GM12878 (cell line): ENCODE data around the gene COL23A1. TPM values are rescaled to one million over a fixed set of nuclear protein-coding genes. Genes with fewer than 3 reads are reported as not detected.

Source experiments
- ATAC-seq: fragments of 200-7000 bp; cut with Tn5 transposase; 3 replicates; pipeline ENCODE4 v1.9.1; 2020; ENCODE audit warnings: mild to moderate bottlenecking, moderate library complexity
- BruUV-seq: library from RNA; stranded (reverse); fragments of 400-500 nt; replicated peaks from 2 replicates; lab custom pipeline; 2021; lab: Mats Ljungman, UMichigan
- CTCF ChIA-PET: fragments of 300-600 bp; sonication (Branson Sonifier 250); formaldehyde crosslinking; extraction: SDS; loops from one replicate; lab custom pipeline; 2021; ENCODE audit warnings: inconsistent platforms; lab: Yijun Ruan, JAX
- POLR2A ChIA-PET: fragments of 350-600 bp; formaldehyde crosslinking; extraction: SDS; loops from one replicate; lab custom pipeline; 2021; ENCODE audit warnings: inconsistent platforms; lab: Charles Lee
- RAD21 ChIA-PET: fragments of 300-600 bp; sonication (Branson Sonifier 250); formaldehyde crosslinking; loops from one replicate; lab custom pipeline; 2023; ENCODE audit warnings: antibody characterized with exemption; ENCODE audit not compliant: unreplicated experiment; lab: Charles Lee
- SMC1A ChIA-PET: fragments of 300-600 bp; sonication (Branson Sonifier 250); formaldehyde crosslinking; loops from one replicate; lab custom pipeline; 2023; ENCODE audit not compliant: unreplicated experiment, uncharacterized antibody; lab: Charles Lee
- DNase-seq: peaks from one replicate; pipeline ENCODE4 v3.0.0-alpha.2; 2011; ENCODE audit warnings: low read depth, low spot score
- FAIRE-seq: peaks from 3 replicates; lab custom pipeline; 2011; peaks lifted over from hg19 to GRCh38; lab: Jason Lieb, UNC
- H2AFZ ChIP-seq: 2 replicates; pipeline ENCODE4 v1.6.0; 2011; ENCODE audit warnings: low read depth, low read length, control low read depth; ENCODE audit not compliant: control insufficient read depth
- H3K27ac ChIP-seq: 2 replicates; pipeline ENCODE4 v1.5.1; 2011; ENCODE audit warnings: control low read depth; ENCODE audit not compliant: control insufficient read depth, insufficient read depth
- H3K27me3 ChIP-seq, 2 experiments: replicated peaks in 1 of 2; 2 replicates each; pipeline versions ENCODE4 v1.6.0 to v1.6.1; 2011; ENCODE audit warnings: low read length in 1 of 2; ENCODE audit not compliant: control insufficient read depth in 2 of 2, insufficient read depth in 2 of 2
- H3K36me3 ChIP-seq, 2 experiments: 2 replicates each; pipeline ENCODE4 v1.5.1; 2011; ENCODE audit warnings: low read length in 1 of 2; ENCODE audit not compliant: control insufficient read depth in 2 of 2, insufficient read depth in 2 of 2
- H3K4me1 ChIP-seq: 2 replicates; pipeline ENCODE4 v1.6.1; 2011; ENCODE audit warnings: mild to moderate bottlenecking, low read length, moderate library complexity, mixed read lengths; ENCODE audit not compliant: control insufficient read depth, insufficient read depth
- H3K4me2 ChIP-seq: 2 replicates; pipeline ENCODE4 v1.6.0; 2011; ENCODE audit warnings: control low read depth; ENCODE audit not compliant: control insufficient read depth, insufficient read depth
- H3K4me3 ChIP-seq: fragments of 200-600 bp; sonication (generic); 2 replicates; pipeline ENCODE4 v1.5.1; 2016
- H3K79me2 ChIP-seq: 2 replicates; pipeline ENCODE4 v1.6.0; 2011; ENCODE audit warnings: low read length; ENCODE audit not compliant: control insufficient read depth, insufficient read depth
- H3K9ac ChIP-seq: 2 replicates; pipeline ENCODE4 v1.8.0; 2011; ENCODE audit warnings: low read length, control low read depth, mixed read lengths; ENCODE audit not compliant: control insufficient read depth, insufficient read depth
- H3K9me3 ChIP-seq: replicated peaks from 3 replicates; pipeline ENCODE4 v1.5.1; 2011; ENCODE audit warnings: mild to moderate bottlenecking, low read length; ENCODE audit not compliant: control insufficient read depth, insufficient read depth
- H4K20me1 ChIP-seq: 2 replicates; pipeline ENCODE4 v1.6.0; 2011; ENCODE audit not compliant: control insufficient read depth, insufficient read depth
- BHLHE40 ChIP-seq, 2 experiments: fragments of 450-650 bp in 1 of 2; IDR thresholded peaks; 2 replicates each; pipeline ENCODE4 v1.6.1; 2011 to 2017; ENCODE audit warnings: low read depth in 2 of 2, borderline replicate concordance in 1 of 2, improper control_type of control experiment in 1 of 2, low read length in 1 of 2, mild to moderate bottlenecking in 1 of 2
- ESRRA ChIP-seq: IDR thresholded peaks from 2 replicates; pipeline ENCODE4 v1.6.1; 2012; ENCODE audit warnings: mild to moderate bottlenecking, low read length, improper control_type of control experiment
- FOS ChIP-seq: IDR thresholded peaks from 3 replicates; pipeline ENCODE4 v1.6.1; 2011; ENCODE audit warnings: borderline replicate concordance; ENCODE audit not compliant: insufficient read length; ENCODE audit errors: extremely low read depth
- MXI1 ChIP-seq: fragments of 150-350 bp; IDR thresholded peaks from 2 replicates; pipeline ENCODE4 v1.6.1; 2011; ENCODE audit warnings: low read depth, mild to moderate bottlenecking, inconsistent platforms, low read length, improper control_type of control experiment
- NFYA ChIP-seq: IDR thresholded peaks from 2 replicates; pipeline ENCODE4 v1.6.1; 2011; ENCODE audit warnings: low read depth, mild to moderate bottlenecking, low read length, improper control_type of control experiment, borderline replicate concordance
- SPI1 ChIP-seq: IDR thresholded peaks from 2 replicates; pipeline ENCODE4 v1.6.1; 2011; ENCODE audit warnings: low read depth, mild to moderate bottlenecking, low read length, moderate library complexity, borderline replicate concordance; ENCODE audit not compliant: insufficient read depth
- TAF1 ChIP-seq: IDR thresholded peaks from 2 replicates; pipeline ENCODE4 v1.6.1; 2011; ENCODE audit warnings: mild to moderate bottlenecking, low read depth, low read length, borderline replicate concordance
- ZNF687 ChIP-seq: fragments of 450-650 bp; IDR thresholded peaks from 2 replicates; pipeline ENCODE4 v1.6.1; 2017; ENCODE audit warnings: mild to moderate bottlenecking, moderate library complexity
- WGBS: methylation state at CpG from one replicate; pipeline ENCODE4 v1.1.6; 2016; ENCODE audit warnings: low lambda C conversion rate; ENCODE audit not compliant: insufficient replicate concordance, insufficient coverage; ENCODE audit errors: missing lambda C conversion rate; 5-methylcytosine and 5-hydroxymethylcytosine counted together
- in situ Hi-C: fragments of 300-500 bp; cut with MboI; formaldehyde crosslinking; loops from 9 replicates; pipeline ENCODE4 v1.14.3; 2018; ENCODE audit warnings: mixed read lengths
- intact Hi-C: fragments of 100-400 bp; cut with micrococcal nuclease; formaldehyde crosslinking; loops from one replicate; pipeline ENCODE4 v1.14.2; 2022; ENCODE audit not compliant: unreplicated experiment
- polyA plus RNA-seq, 11 experiments: library from polyadenylated mRNA; depleted of rRNA in 4 of 11; unstranded in 6 of 11; stranded (reverse) in 5 of 11; fragments of >200 nt; fragmentation: Nextera tagmentation in 4 of 11; fragmentation: Illumina TruSeq in 1 of 11; extraction: Ambion mirVana in 4 of 11; extraction: Trizol in 1 of 11; gene quantifications; 1 replicate in 1 of 11; 2 replicates in 10 of 11; pipeline versions ENCODE4 v1.2.1 to v1.2.3, GENCODE V29; 2011 to 2016; ENCODE audit warnings: inconsistent platforms in 2 of 11, missing spikeins in 2 of 11, low read depth in 1 of 11
- total RNA-seq, 4 experiments: library from RNA; depleted of rRNA in 3 of 4; stranded (reverse); fragments of >200 nt in 3 of 4; fragmentation: Illumina TruSeq in 1 of 4; extraction: Trizol in 1 of 4; gene quantifications; 2 replicates each; pipeline versions ENCODE4 v1.2.1 to v1.2.3, GENCODE V29; 2013 to 2021

The COL23A1 gene
- total and polyA plus RNA-seq, 10 of the 15 experiments (the other 5 are each of a cell fraction or from before 2014, with no cell fraction given) = 0.03 to 0.83 (median 0.09) TPM; not detected in 5

- no peaks in the 10 kb centered on the region for H3K79me2 ChIP-seq
- no peak overlapping the region for H3K4me3 ChIP-seq
- ChIA-PET POLR2A (interaction anchor here (0.5 to 1.4 kb wide), 3 partner anchors 12 to 37 kb away, joined by 3 to 7 read pairs (median 7); no protein-coding TSS in a partner anchor), SMC1A (interaction anchor here (0.9 to 1.6 kb wide), 4 partner anchors 10 to 93 kb away, joined by 3 to 10 read pairs (median 4); partner anchors contain the start of genes CLK4 and ZNF354A), CTCF (interaction anchor here (1.3 kb wide), 1 partner anchor 12 kb away, joined by 4 read pairs; no protein-coding TSS in a partner anchor), RAD21 (interaction anchor here (1.3 to 1.5 kb wide), 3 partner anchors 12 to 93 kb away, joined by 3 to 7 read pairs (median 3); partner anchors contain the start of gene ZNF354A)
- no peaks in the 10 kb centered on the region for H3K36me3 ChIP-seq
- no peak for TF ChIP-seq NFYA
- no peak for TF ChIP-seq TAF1
- TF ChIP-seq FOS = no peak
- TF ChIP-seq ZNF687 = peak; percentile 38; the same call in 1 of the 2 replicates
- TF ChIP-seq SPI1 = peak; percentile 33; the same call in 1 of the 2 replicates
- peak in 1 of 2 experiments; percentile 32; a peak in 1 of 4 replicates for TF ChIP-seq BHLHE40 (IDR thresholded peaks at IDR 0.05; ENCODE audit: borderline replicate concordance in 1 of 2, low read depth in 2 of 2, low read length in 1 of 2)
- no peak for TF ChIP-seq MXI1
- no peak for TF ChIP-seq ESRRA
- no peaks in the 10 kb centered on the region for H4K20me1 ChIP-seq
- H3K9me3 ChIP-seq = peaks cover 2% of the 10 kb centered on the region; the same call in 2 of the 3 replicates
- H3K4me2 ChIP-seq = no peak overlapping the region
- no TSS peak for BruUV-seq
- H3K9ac ChIP-seq = no peak overlapping the region
- intact Hi-C loops = no loop called here
- in situ Hi-C loops = no loop called here
- DNase-seq (no peak), ATAC-seq (peak; percentile 70), FAIRE-seq (peak; percentile 54)
- 31% methylated on average over 9 of the region's 9 CpGs for WGBS
- peak overlapping the region; percentile 39; the same call in 1 of the 2 replicates for H2AFZ ChIP-seq
- H3K4me1 ChIP-seq = no peaks in the 10 kb centered on the region
- no peaks in the 10 kb centered on the region for H3K27me3 ChIP-seq
- no peak overlapping the region for H3K27ac ChIP-seq
These were observed 47.3 kb upstream of the COL23A1 start for GRCh38 chr5:178637356-178638074.
